ENCODE data around the gene PRPF18.

DNA sequence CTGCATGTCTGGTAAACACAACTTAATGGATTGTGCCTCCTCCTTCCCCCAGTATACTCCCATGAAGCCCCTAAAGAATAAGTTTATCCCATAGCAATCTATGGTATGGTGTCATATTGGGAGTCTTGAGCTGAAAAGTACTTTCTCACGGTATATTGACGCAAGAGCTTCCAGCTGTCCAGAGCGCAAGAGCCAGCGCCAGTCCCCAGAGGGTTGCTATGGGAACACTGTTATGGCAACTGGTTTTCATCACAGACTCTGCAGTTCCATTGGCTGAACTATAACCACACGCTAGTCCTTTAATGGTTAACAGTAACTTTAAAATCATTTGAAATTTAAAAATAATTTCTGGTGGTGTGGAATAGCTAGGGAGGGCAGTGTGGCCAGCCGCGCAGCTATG is 46.9 kb downstream of the PRPF18 start:
- TF ChIP-seq, protein P1, sequence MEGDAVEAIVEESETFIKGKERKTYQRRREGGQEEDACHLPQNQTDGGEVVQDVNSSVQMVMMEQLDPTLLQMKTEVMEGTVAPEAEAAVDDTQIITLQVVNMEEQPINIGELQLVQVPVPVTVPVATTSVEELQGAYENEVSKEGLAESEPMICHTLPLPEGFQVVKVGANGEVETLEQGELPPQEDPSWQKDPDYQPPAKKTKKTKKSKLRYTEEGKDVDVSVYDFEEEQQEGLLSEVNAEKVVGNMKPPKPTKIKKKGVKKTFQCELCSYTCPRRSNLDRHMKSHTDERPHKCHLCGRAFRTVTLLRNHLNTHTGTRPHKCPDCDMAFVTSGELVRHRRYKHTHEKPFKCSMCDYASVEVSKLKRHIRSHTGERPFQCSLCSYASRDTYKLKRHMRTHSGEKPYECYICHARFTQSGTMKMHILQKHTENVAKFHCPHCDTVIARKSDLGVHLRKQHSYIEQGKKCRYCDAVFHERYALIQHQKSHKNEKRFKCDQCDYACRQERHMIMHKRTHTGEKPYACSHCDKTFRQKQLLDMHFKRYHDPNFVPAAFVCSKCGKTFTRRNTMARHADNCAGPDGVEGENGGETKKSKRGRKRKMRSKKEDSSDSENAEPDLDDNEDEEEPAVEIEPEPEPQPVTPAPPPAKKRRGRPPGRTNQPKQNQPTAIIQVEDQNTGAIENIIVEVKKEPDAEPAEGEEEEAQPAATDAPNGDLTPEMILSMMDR (IDR thresholded peaks at IDR 0.05; ENCODE audit: poor library complexity): no peak
- TF ChIP-seq EZH2 (IDR thresholded peaks at IDR 0.05; ENCODE audit: borderline replicate concordance) (no peak), EZH2phosphoT487 (IDR thresholded peaks at IDR 0.05; ENCODE audit: low read depth, severe bottlenecking, unreplicated experiment) (no peak)

Data from hepatocyte (in vitro differentiated cells).